Smooth muscle cell (in vitro differentiated cells): Measurements from ENCODE around the gene VIPR2. TPM values are rescaled to one million over a fixed set of nuclear protein-coding genes. Genes with fewer than 3 reads are reported as not detected.

Source experiments
- DNase-seq: peaks from one replicate; lab custom pipeline; 2025; ENCODE audit not compliant: unreplicated experiment; lab: John Stamatoyannopoulos, UW
- H2AFZ ChIP-seq: fragments of 200-600 bp; sonication (generic); 2 replicates; pipeline ENCODE4 v1.6.0; 2016; ENCODE audit warnings: antibody characterized with exemption, low read depth, mild to moderate bottlenecking
- H3F3A ChIP-seq: fragments of 200-600 bp; sonication (generic); 2 replicates; pipeline ENCODE4 v1.6.0; 2017; ENCODE audit warnings: antibody characterized with exemption, low read depth
- H3K27ac ChIP-seq: fragments of 200-600 bp; sonication (generic); 2 replicates; pipeline ENCODE4 v1.5.1; 2016; ENCODE audit warnings: low read depth, mild to moderate bottlenecking
- H3K27me3 ChIP-seq: fragments of 200-600 bp; sonication (generic); 2 replicates; pipeline ENCODE4 v1.6.1; 2016; ENCODE audit warnings: low read depth, mild to moderate bottlenecking
- H3K36me3 ChIP-seq: fragments of 200-600 bp; sonication (generic); 2 replicates; pipeline ENCODE4 v1.5.1; 2016; ENCODE audit warnings: low read depth
- H3K4me1 ChIP-seq: fragments of 200-600 bp; sonication (generic); 2 replicates; pipeline ENCODE4 v1.5.1; 2016; ENCODE audit warnings: low read depth
- H3K4me2 ChIP-seq: fragments of 200-600 bp; sonication (generic); 2 replicates; pipeline ENCODE4 v1.6.0; 2016; ENCODE audit warnings: mild to moderate bottlenecking
- H3K4me3 ChIP-seq: fragments of 200-600 bp; sonication (generic); 2 replicates; pipeline ENCODE4 v1.5.1; 2016; ENCODE audit warnings: mild to moderate bottlenecking
- H3K79me2 ChIP-seq: fragments of 200-600 bp; sonication (generic); 2 replicates; pipeline ENCODE4 v1.6.0; 2016; ENCODE audit warnings: low read depth, mild to moderate bottlenecking
- H3K9ac ChIP-seq: fragments of 200-600 bp; sonication (generic); 2 replicates; pipeline ENCODE4 v1.6.0; 2016; ENCODE audit warnings: low read depth
- H3K9me3 ChIP-seq: fragments of 200-600 bp; sonication (generic); replicated peaks from 2 replicates; pipeline ENCODE4 v1.5.1; 2016; ENCODE audit warnings: low read depth
- H4K20me1 ChIP-seq: fragments of 200-600 bp; sonication (generic); 2 replicates; pipeline ENCODE4 v1.6.0; 2016; ENCODE audit warnings: low read depth
- CTCF ChIP-seq: fragments of 200-600 bp; sonication (generic); IDR thresholded peaks from 2 replicates; pipeline ENCODE4 v1.5.1; 2017; ENCODE audit warnings: borderline replicate concordance, mild to moderate bottlenecking, antibody characterized with exemption; ENCODE audit not compliant: insufficient read depth, poor library complexity, severe bottlenecking
- WGBS: methylation state at CpG from one replicate; pipeline ENCODE4 v1.1.7; 2016; ENCODE audit warnings: low lambda C conversion rate; 5-methylcytosine and 5-hydroxymethylcytosine counted together
- polyA plus RNA-seq: library from polyadenylated mRNA; unstranded; fragments of >200 nt; fragmentation: Nextera tagmentation; extraction: Ambion mirVana; gene quantifications from 2 replicates; pipeline ENCODE4 v1.2.1, GENCODE V29; 2016
- total RNA-seq: library from RNA; depleted of rRNA; stranded (reverse); fragments of >200 nt; gene quantifications from 2 replicates; pipeline ENCODE4 v1.2.3, GENCODE V29; 2014

The VIPR2 gene
- total and polyA plus RNA-seq, 2 experiments from 2014 or later, result not detected

DNA sequence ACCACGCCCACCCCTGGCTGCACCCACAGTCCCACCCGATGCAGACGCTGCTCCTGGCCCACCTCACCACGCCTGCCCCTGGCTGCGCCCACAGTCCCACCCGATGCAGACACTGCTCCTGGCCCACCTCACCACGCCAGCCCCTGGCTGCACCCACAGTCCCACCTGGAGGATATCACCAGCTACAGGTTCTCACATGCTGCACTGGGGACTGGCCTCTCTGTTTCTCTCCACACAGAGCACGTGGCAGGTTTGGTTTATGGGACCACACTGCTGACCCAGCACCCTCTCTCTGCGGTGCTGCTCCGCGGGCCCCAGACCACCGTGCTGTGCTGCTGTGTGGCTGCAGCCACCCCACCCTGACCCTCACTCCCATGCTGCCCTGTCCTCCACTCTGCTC is 120.9 kb downstream of the VIPR2 start:
- TF ChIP-seq CTCF, result no peak
- H3F3A ChIP-seq, result no peaks in the 10 kb centered on the region
- no peaks in the 10 kb centered on the region for H3K9me3 ChIP-seq
- H3K9ac ChIP-seq, result no peak overlapping the region
- 93% methylated on average over 11 of the region's 12 CpGs for WGBS
- H3K4me2 ChIP-seq, result no peak overlapping the region
- no peaks in the 10 kb centered on the region for H4K20me1 ChIP-seq
- H3K36me3 ChIP-seq, result no peaks in the 10 kb centered on the region
- no peaks in the 10 kb centered on the region for H3K79me2 ChIP-seq
- no peak overlapping the region for H3K27ac ChIP-seq
- H2AFZ ChIP-seq, result no peak overlapping the region
- no peak overlapping the region for H3K4me3 ChIP-seq
- no peak for DNase-seq
- H3K4me1 ChIP-seq, result peaks cover 22% of the 10 kb centered on the region
- H3K27me3 ChIP-seq, result no peaks in the 10 kb centered on the region

DNA sequence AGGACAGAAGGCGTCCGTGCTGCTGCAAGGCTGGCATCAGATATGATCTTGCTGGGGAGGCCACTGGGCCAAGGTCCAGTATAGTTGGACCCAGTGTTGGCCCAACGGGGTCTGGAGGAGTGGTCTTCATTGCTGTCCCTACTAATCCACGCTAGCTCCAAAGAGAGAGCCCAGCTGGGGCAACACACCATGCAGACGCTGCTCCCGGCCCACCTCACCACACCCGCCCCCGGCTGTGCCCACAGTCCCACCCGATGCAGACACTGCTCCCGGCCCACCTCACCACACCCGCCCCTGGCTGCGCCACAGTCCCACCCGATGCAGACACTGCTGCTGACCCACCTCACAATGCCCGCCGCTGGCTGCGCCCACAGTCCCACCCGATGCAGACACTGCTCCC is 121.5 kb downstream of the VIPR2 start:
- Histone ChIP-seq H3K27ac (no peak overlapping the region), H3K79me2 (no peaks in the 10 kb centered on the region), H3K36me3 (no peaks in the 10 kb centered on the region), H3K9ac (no peak overlapping the region), H3K27me3 (no peaks in the 10 kb centered on the region), H3K4me1 (peaks cover 22% of the 10 kb centered on the region), H3F3A (no peaks in the 10 kb centered on the region), H3K4me3 (no peak overlapping the region), H4K20me1 (no peaks in the 10 kb centered on the region), H2AFZ (no peak overlapping the region), H3K9me3 (no peaks in the 10 kb centered on the region), H3K4me2 (no peak overlapping the region)
- no peak for TF ChIP-seq CTCF
- 87% methylated on average over 3 of the region's 17 CpGs for WGBS
- no peak for DNase-seq

- WGBS, result 87% methylated on average over 20 of the region's 20 CpGs
- no peaks in the 10 kb centered on the region for H3K9me3 ChIP-seq
Measured at GRCh38 chr7:159022238-159022993, 122.3 kb downstream of the VIPR2 start.

More at GRCh38 chr7:159022238-159022993, 122.3 kb downstream of the VIPR2 start:
- Histone ChIP-seq H3K27me3 (no peaks in the 10 kb centered on the region), H3K79me2 (no peaks in the 10 kb centered on the region), H3K9ac (no peak overlapping the region), H3K4me2 (no peak overlapping the region), H4K20me1 (no peaks in the 10 kb centered on the region), H3K36me3 (no peaks in the 10 kb centered on the region), H3K27ac (no peak overlapping the region), H2AFZ (no peak overlapping the region), H3K4me3 (no peak overlapping the region), H3K4me1 (peaks cover 19% of the 10 kb centered on the region), H3F3A (no peaks in the 10 kb centered on the region)
- no peak for DNase-seq
- no peak for TF ChIP-seq CTCF
